HCT116 (cell line): ENCODE results near the gene CLDN5. TPM values are rescaled to one million over a fixed set of nuclear protein-coding genes. Genes with fewer than 3 reads are reported as not detected.

Experiments
- ATAC-seq: fragments of 200-7000 bp; cut with Tn5 transposase; 2 replicates; pipeline ENCODE4 v1.9.1; 2020; ENCODE audit warnings: mild to moderate bottlenecking, moderate library complexity
- BruUV-seq: library from RNA; stranded (reverse); fragments of 400-500 nt; replicated peaks from 2 replicates; lab custom pipeline; 2021; lab: Mats Ljungman, UMichigan
- CTCF ChIA-PET: fragments of 300-600 bp; sonication (Branson Sonifier 250); formaldehyde crosslinking; loops from one replicate; lab custom pipeline; 2021; ENCODE audit warnings: antibody characterized with exemption; lab: Charles Lee
- POLR2A ChIA-PET: fragments of 300-600, 350-600 bp; sonication (Branson Sonifier 250); formaldehyde crosslinking; loops from one replicate; lab custom pipeline; 2021; ENCODE audit warnings: antibody characterized with exemption; lab: Charles Lee
- RAD21 ChIA-PET, 2 experiments: fragments of 300-600 bp; sonication (Branson Sonifier 250); formaldehyde crosslinking; loops; one replicate each; lab custom pipeline; 2023; ENCODE audit warnings: low total read pairs in 2 of 2; ENCODE audit not compliant: uncharacterized antibody in 2 of 2, unreplicated experiment in 2 of 2, low non-redundant PET in 1 of 2; lab: Charles Lee
- DNase-seq: peaks from one replicate; pipeline ENCODE4 v3.0.0-alpha.2; 2010; ENCODE audit warnings: low read depth, low spot score
- H2AFZ ChIP-seq: fragments of 200-600 bp; shearing (Covaris generic), sonication (generic); 2 replicates; pipeline ENCODE4 v1.6.1; 2017; ENCODE audit warnings: low read depth, mixed run types, mixed read lengths, antibody characterized with exemption, low read length; ENCODE audit not compliant: poor library complexity, severe bottlenecking
- H3K27ac ChIP-seq: 2 replicates; pipeline ENCODE4 v1.5.1; 2012; ENCODE audit warnings: low read depth, low read length
- H3K27me3 ChIP-seq: fragments of 200-600 bp; sonication (generic); 2 replicates; pipeline ENCODE4 v1.6.1; 2016; ENCODE audit warnings: mixed run types, low read length, mixed read lengths; ENCODE audit not compliant: insufficient read depth
- H3K36me3 ChIP-seq, 2 experiments: fragments of 200-500 bp in 1 of 2; fragments of 200-600 bp in 1 of 2; sonication (Bioruptor generic) in 1 of 2; sonication (generic) in 1 of 2; 2 replicates each; pipeline versions ENCODE4 v1.5.1 to v1.6.1; 2014 to 2016; ENCODE audit warnings: low read length in 2 of 2, inconsistent platforms in 1 of 2, mixed read lengths in 1 of 2, mixed run types in 1 of 2; ENCODE audit not compliant: insufficient read depth in 2 of 2, control insufficient read depth in 1 of 2
- H3K4me1 ChIP-seq, 2 experiments: fragments of 200-600 bp in 1 of 2; sonication (generic) in 1 of 2; 2 replicates each; pipeline versions ENCODE4 v1.5.1 to v1.6.1; 2012 to 2017; ENCODE audit warnings: low read length in 2 of 2, inconsistent platforms in 1 of 2, mild to moderate bottlenecking in 1 of 2, mixed read lengths in 1 of 2, mixed run types in 1 of 2, moderate library complexity in 1 of 2; ENCODE audit not compliant: insufficient read depth in 2 of 2, control insufficient read depth in 1 of 2
- H3K4me2 ChIP-seq: fragments of 200-600 bp; sonication (generic); 2 replicates; pipeline ENCODE4 v1.6.1; 2017; ENCODE audit warnings: mixed run types, low read length, mixed read lengths
- H3K4me3 ChIP-seq, 2 experiments: fragments of 200-600 bp in 1 of 2; sonication (generic) in 1 of 2; replicated peaks in 1 of 2; 2 replicates each; pipeline ENCODE4 v1.5.1; 2011 to 2016; ENCODE audit warnings: low read length in 2 of 2, control low read depth in 1 of 2, low read depth in 1 of 2, mild to moderate bottlenecking in 1 of 2, mixed read lengths in 1 of 2, mixed run types in 1 of 2
- H3K79me2 ChIP-seq: fragments of 200-600 bp; sonication (generic); 2 replicates; pipeline ENCODE4 v1.6.1; 2017; ENCODE audit warnings: mild to moderate bottlenecking, mixed run types, low read length, moderate library complexity, mixed read lengths; ENCODE audit not compliant: insufficient read depth
- H3K9ac ChIP-seq: fragments of 200-600 bp; sonication (generic); 2 replicates; pipeline ENCODE4 v1.6.1; 2016; ENCODE audit warnings: low read length, mixed read lengths
- H3K9me2 ChIP-seq: fragments of 200-600 bp; sonication (generic), shearing (Covaris generic); 2 replicates; pipeline ENCODE4 v1.6.1; 2017; ENCODE audit warnings: mixed run types, mild to moderate bottlenecking, moderate library complexity; ENCODE audit not compliant: insufficient read depth
- H3K9me3 ChIP-seq, 2 experiments: fragments of 200-500 bp in 1 of 2; fragments of 200-600 bp in 1 of 2; sonication (Bioruptor generic) in 1 of 2; sonication (generic) in 1 of 2; 2 replicates each; pipeline ENCODE4 v1.6.1; 2014 to 2017; ENCODE audit warnings: low read length in 2 of 2, mixed read lengths in 2 of 2, inconsistent platforms in 1 of 2, low read depth in 1 of 2, mild to moderate bottlenecking in 1 of 2, mixed run types in 1 of 2, moderate library complexity in 1 of 2; ENCODE audit not compliant: control insufficient read depth in 1 of 2, insufficient read depth in 1 of 2
- H4K20me1 ChIP-seq: fragments of 200-600 bp; sonication (generic), shearing (Covaris generic); 2 replicates; pipeline ENCODE4 v1.6.1; 2017; ENCODE audit warnings: mixed run types, mild to moderate bottlenecking, moderate library complexity; ENCODE audit not compliant: insufficient read depth
- CBX3 ChIP-seq: IDR thresholded peaks from 2 replicates; pipeline ENCODE4 v1.6.1; 2012; ENCODE audit warnings: low read depth
- CEBPB ChIP-seq: IDR thresholded peaks from 2 replicates; pipeline ENCODE4 v1.6.1; 2012; ENCODE audit warnings: low read depth
- ELF1 ChIP-seq: IDR thresholded peaks from 2 replicates; pipeline ENCODE4 v1.6.1; 2012; ENCODE audit warnings: low read depth, borderline replicate concordance
- JUND ChIP-seq: IDR thresholded peaks from 2 replicates; pipeline ENCODE4 v1.6.1; 2012
- MAX ChIP-seq: IDR thresholded peaks from 2 replicates; pipeline ENCODE4 v1.6.1; 2012
- REST ChIP-seq: IDR thresholded peaks from 2 replicates; pipeline ENCODE4 v1.6.1; 2012; ENCODE audit warnings: low read depth
- SIN3A ChIP-seq: IDR thresholded peaks from 2 replicates; pipeline ENCODE4 v1.6.1; 2012; ENCODE audit warnings: low read depth
- TCF7L2 ChIP-seq: IDR thresholded peaks from 2 replicates; pipeline ENCODE4 v1.7.0; 2011; ENCODE audit warnings: borderline replicate concordance, inconsistent platforms; ENCODE audit not compliant: insufficient read depth, insufficient read length; ENCODE audit errors: extremely low read depth
- ZNF274 ChIP-seq: fragments of 200-500 bp; sonication (Bioruptor generic); IDR thresholded peaks from 2 replicates; pipeline ENCODE4 v1.6.1; 2014; ENCODE audit warnings: mild to moderate bottlenecking, low read depth, low read length, inconsistent platforms
- intact Hi-C: fragments of 100-400 bp; cut with micrococcal nuclease; formaldehyde crosslinking; loops from 2 replicates; pipeline ENCODE4 v1.10.0; 2022
- total RNA-seq: library from RNA; stranded (reverse); gene quantifications from one replicate; pipeline ENCODE4 v1.2.1, GENCODE V29; 2021; ENCODE audit not compliant: unreplicated experiment
- TF ChIP-seq, protein P1 (sequence below): IDR thresholded peaks from 2 replicates; pipeline ENCODE4 v1.6.1; 2012

CLDN5 gene
- total RNA-seq, 1 experiment from 2014 or later, result 0.32 TPM

DNA sequence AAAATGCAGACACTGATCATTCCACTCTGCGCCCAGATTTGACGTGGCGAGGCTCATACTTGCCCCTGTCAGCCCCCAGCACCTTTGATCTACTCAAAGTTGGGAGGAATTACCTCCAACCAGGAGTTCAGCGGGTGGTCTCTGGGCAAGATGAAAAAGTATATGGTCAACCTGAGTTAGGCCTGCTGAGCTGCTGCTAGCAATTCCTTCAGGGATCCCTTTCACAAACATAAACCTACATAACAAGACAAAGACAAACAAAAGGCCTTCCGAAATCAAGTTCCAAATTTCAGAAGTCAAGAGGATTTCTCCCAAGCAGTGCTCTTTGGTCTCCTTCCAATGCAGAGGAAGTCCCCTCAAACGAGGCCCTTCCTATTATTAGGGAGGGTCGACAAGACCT, 20.8 kb downstream of the CLDN5 start:
- RAD21 ChIA-PET, result no interaction called here
- Histone ChIP-seq H2AFZ (no peak overlapping the region), H3K79me2 (no peaks in the 10 kb centered on the region), H3K36me3 (peaks cover 0 to 15% of the 10 kb centered on the region in 2 experiments; a peak in 1 of 4 replicates), H4K20me1 (no peaks in the 10 kb centered on the region), H3K27ac (no peak overlapping the region), H3K27me3 (no peaks in the 10 kb centered on the region), H3K4me1 (no peaks in the 10 kb centered on the region), H3K9me2 (no peaks in the 10 kb centered on the region), H3K4me3 (no peak overlapping the region), H3K9me3 (no peaks in the 10 kb centered on the region), H3K4me2 (no peak overlapping the region), H3K9ac (no peak overlapping the region)
- CTCF ChIA-PET, result interaction anchor here (0.6 kb wide), 1 partner anchor 35 kb away, joined by 4 read pairs; no protein-coding TSS in a partner anchor
- POLR2A ChIA-PET, result no interaction called here
- intact Hi-C loops, result no loop called here
- TF ChIP-seq ELF1, result no peak
- no peak for TF ChIP-seq SIN3A
- no peak for TF ChIP-seq JUND
- TF ChIP-seq MAX, result no peak
- TF ChIP-seq REST, result no peak
- no peak for TF ChIP-seq TCF7L2
- no peak for TF ChIP-seq CEBPB
- TF ChIP-seq ZNF274, result no peak
- TF ChIP-seq, protein P1, sequence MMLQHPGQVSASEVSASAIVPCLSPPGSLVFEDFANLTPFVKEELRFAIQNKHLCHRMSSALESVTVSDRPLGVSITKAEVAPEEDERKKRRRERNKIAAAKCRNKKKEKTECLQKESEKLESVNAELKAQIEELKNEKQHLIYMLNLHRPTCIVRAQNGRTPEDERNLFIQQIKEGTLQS, result no peak
- TF ChIP-seq CBX3, result no peak
- no TSS peak for BruUV-seq
- ATAC-seq, result no peak
- DNase-seq, result no peak
